Smooth muscle cell (in vitro differentiated cells): ENCODE measurements around the gene SELENOW. TPM values are rescaled to one million over a fixed set of nuclear protein-coding genes. Genes with fewer than 3 reads are reported as not detected.

ENCODE experiments used
- DNase-seq: peaks from one replicate; lab custom pipeline; 2025; ENCODE audit not compliant: unreplicated experiment; lab: John Stamatoyannopoulos, UW
- H2AFZ ChIP-seq: fragments of 200-600 bp; sonication (generic); 2 replicates; pipeline ENCODE4 v1.6.0; 2016; ENCODE audit warnings: antibody characterized with exemption, low read depth, mild to moderate bottlenecking
- H3F3A ChIP-seq: fragments of 200-600 bp; sonication (generic); 2 replicates; pipeline ENCODE4 v1.6.0; 2017; ENCODE audit warnings: antibody characterized with exemption, low read depth
- H3K27ac ChIP-seq: fragments of 200-600 bp; sonication (generic); 2 replicates; pipeline ENCODE4 v1.5.1; 2016; ENCODE audit warnings: low read depth, mild to moderate bottlenecking
- H3K27me3 ChIP-seq: fragments of 200-600 bp; sonication (generic); 2 replicates; pipeline ENCODE4 v1.6.1; 2016; ENCODE audit warnings: low read depth, mild to moderate bottlenecking
- H3K36me3 ChIP-seq: fragments of 200-600 bp; sonication (generic); 2 replicates; pipeline ENCODE4 v1.5.1; 2016; ENCODE audit warnings: low read depth
- H3K4me1 ChIP-seq: fragments of 200-600 bp; sonication (generic); 2 replicates; pipeline ENCODE4 v1.5.1; 2016; ENCODE audit warnings: low read depth
- H3K4me2 ChIP-seq: fragments of 200-600 bp; sonication (generic); 2 replicates; pipeline ENCODE4 v1.6.0; 2016; ENCODE audit warnings: mild to moderate bottlenecking
- H3K4me3 ChIP-seq: fragments of 200-600 bp; sonication (generic); 2 replicates; pipeline ENCODE4 v1.5.1; 2016; ENCODE audit warnings: mild to moderate bottlenecking
- H3K79me2 ChIP-seq: fragments of 200-600 bp; sonication (generic); 2 replicates; pipeline ENCODE4 v1.6.0; 2016; ENCODE audit warnings: low read depth, mild to moderate bottlenecking
- H3K9ac ChIP-seq: fragments of 200-600 bp; sonication (generic); 2 replicates; pipeline ENCODE4 v1.6.0; 2016; ENCODE audit warnings: low read depth
- H3K9me3 ChIP-seq: fragments of 200-600 bp; sonication (generic); replicated peaks from 2 replicates; pipeline ENCODE4 v1.5.1; 2016; ENCODE audit warnings: low read depth
- H4K20me1 ChIP-seq: fragments of 200-600 bp; sonication (generic); 2 replicates; pipeline ENCODE4 v1.6.0; 2016; ENCODE audit warnings: low read depth
- CTCF ChIP-seq: fragments of 200-600 bp; sonication (generic); IDR thresholded peaks from 2 replicates; pipeline ENCODE4 v1.5.1; 2017; ENCODE audit warnings: borderline replicate concordance, mild to moderate bottlenecking, antibody characterized with exemption; ENCODE audit not compliant: insufficient read depth, poor library complexity, severe bottlenecking
- WGBS: methylation state at CpG from one replicate; pipeline ENCODE4 v1.1.7; 2016; ENCODE audit warnings: low lambda C conversion rate; 5-methylcytosine and 5-hydroxymethylcytosine counted together
- polyA plus RNA-seq: library from polyadenylated mRNA; unstranded; fragments of >200 nt; fragmentation: Nextera tagmentation; extraction: Ambion mirVana; gene quantifications from 2 replicates; pipeline ENCODE4 v1.2.1, GENCODE V29; 2016
- total RNA-seq: library from RNA; depleted of rRNA; stranded (reverse); fragments of >200 nt; gene quantifications from 2 replicates; pipeline ENCODE4 v1.2.3, GENCODE V29; 2014

The SELENOW gene
- total and polyA plus RNA-seq, 2 experiments from 2014 or later = 441 to 558 TPM

- no peak overlapping the region for H3K9ac ChIP-seq
- WGBS = 96% methylated on average over 5 of the region's 12 CpGs
- H3K4me3 ChIP-seq = no peak overlapping the region
- no peak overlapping the region for H2AFZ ChIP-seq
- H3F3A ChIP-seq = no peaks in the 10 kb centered on the region
- H3K27me3 ChIP-seq = no peaks in the 10 kb centered on the region
- no peaks in the 10 kb centered on the region for H3K79me2 ChIP-seq
- H3K9me3 ChIP-seq = no peaks in the 10 kb centered on the region
- peaks cover 3% of the 10 kb centered on the region for H3K36me3 ChIP-seq
- H3K27ac ChIP-seq = no peak overlapping the region
- peaks cover 21% of the 10 kb centered on the region for H4K20me1 ChIP-seq
- no peak for DNase-seq
- H3K4me1 ChIP-seq = no peaks in the 10 kb centered on the region
- TF ChIP-seq CTCF = no peak
- no peak overlapping the region for H3K4me2 ChIP-seq
Observed at GRCh38 chr19:47756627-47756929, 21.9 kb upstream of the SELENOW start.

- no peak for DNase-seq
- H3F3A ChIP-seq = no peaks in the 10 kb centered on the region
- H3K4me2 ChIP-seq = no peak overlapping the region
- H3K4me1 ChIP-seq = no peaks in the 10 kb centered on the region
- peaks cover 21% of the 10 kb centered on the region for H4K20me1 ChIP-seq
- H3K27me3 ChIP-seq = no peaks in the 10 kb centered on the region
- WGBS = 97% methylated on average over 22 of the region's 22 CpGs
- no peak overlapping the region for H3K27ac ChIP-seq
- H3K9me3 ChIP-seq = no peaks in the 10 kb centered on the region
- H3K9ac ChIP-seq = no peak overlapping the region
- H3K79me2 ChIP-seq = no peaks in the 10 kb centered on the region
- TF ChIP-seq CTCF = no peak
- H2AFZ ChIP-seq = no peak overlapping the region
- no peak overlapping the region for H3K4me3 ChIP-seq
- peaks cover 3% of the 10 kb centered on the region for H3K36me3 ChIP-seq
Observed at GRCh38 chr19:47756953-47757608, 21.4 kb upstream of the SELENOW start.

- Histone ChIP-seq H4K20me1 (peaks cover 17% of the 10 kb centered on the region), H3K4me3 (no peak overlapping the region), H3K27me3 (no peaks in the 10 kb centered on the region), H3F3A (no peaks in the 10 kb centered on the region), H3K4me2 (no peak overlapping the region), H3K9me3 (no peaks in the 10 kb centered on the region), H3K79me2 (no peaks in the 10 kb centered on the region), H3K9ac (no peak overlapping the region), H3K4me1 (no peaks in the 10 kb centered on the region), H3K27ac (no peak overlapping the region), H3K36me3 (peaks cover 3% of the 10 kb centered on the region), H2AFZ (no peak overlapping the region)
- WGBS = 90% methylated on average over 14 of the region's 14 CpGs
- DNase-seq = no peak
- TF ChIP-seq CTCF = no peak
Observed at GRCh38 chr19:47757617-47758442, 20.7 kb upstream of the SELENOW start.
